ENCODE measurements around the gene GATB. TPM values are rescaled to one million over a fixed set of nuclear protein-coding genes. Genes with fewer than 3 reads are reported as not detected.

Gene GATB
- total RNA-seq, 1 experiment from 2014 or later: 21.2 TPM

GRCh38 chr4:151711646-151712045 lies 49.2 kb downstream of the GATB start:
- no peak overlapping the region for H2BK12ac ChIP-seq (ENCODE audit: insufficient read length, low read depth, low read length)
- no peak for DNase-seq
- no peaks in the 10 kb centered on the region for H4K20me1 ChIP-seq (ENCODE audit: control insufficient read depth, insufficient read depth, insufficient read length)
- no peak overlapping the region for H2AK5ac ChIP-seq (ENCODE audit: insufficient read length, low read length)
- H3K4me1 Mint-ChIP-seq: peaks cover 9 to 14% of the 10 kb centered on the region in 2 experiments
- H3K14ac ChIP-seq (ENCODE audit: insufficient read depth, low read length): no peak overlapping the region
- H3K79me1 ChIP-seq (ENCODE audit: insufficient read depth, low read depth, low read length, poor library complexity, severe bottlenecking): no peaks in the 10 kb centered on the region
- no peak overlapping the region for H3K18ac ChIP-seq (ENCODE audit: insufficient read length, low read depth, low read length)
- no peak overlapping the region for H2BK15ac ChIP-seq (ENCODE audit: low read depth, low read length)
- no peak overlapping the region for H3T11ph ChIP-seq (ENCODE audit: low read length)
- no peaks in the 10 kb centered on the region; the same call in 1 of the 2 replicates for H3K27me3 Mint-ChIP-seq (ENCODE audit: low read depth)
- no peak overlapping the region for H2AFZ ChIP-seq (ENCODE audit: low read length)
- H3K27ac Mint-ChIP-seq: no peak overlapping the region; a peak in 1 of 7 replicates
- no peak overlapping the region for H3K9ac ChIP-seq (ENCODE audit: extremely low read depth, insufficient read length, low read length)
- no peak overlapping the region for H4K5ac ChIP-seq (ENCODE audit: insufficient read length, low read depth, low read length)
- no peak overlapping the region for H3K4ac ChIP-seq (ENCODE audit: low read depth, low read length)
- no peaks in the 10 kb centered on the region for H3K9me3 ChIP-seq (ENCODE audit: control insufficient read depth, low read depth, low read length)
- no peak overlapping the region for H2BK20ac ChIP-seq (ENCODE audit: low read depth, low read length, poor library complexity, severe bottlenecking)
- no peak overlapping the region for H4K91ac ChIP-seq (ENCODE audit: insufficient read length, low read depth, low read length)
- no peaks in the 10 kb centered on the region for H3K23me2 ChIP-seq (ENCODE audit: insufficient read length, low read depth, low read length, poor library complexity, severe bottlenecking)
- no peak overlapping the region for H3K27ac ChIP-seq (ENCODE audit: insufficient read length, low read depth, low read length)
- H3K36me3 Mint-ChIP-seq (ENCODE audit: insufficient read depth in 1 of 3, low read depth in 3 of 3): peaks cover 0 to 5% (median 4%) of the 10 kb centered on the region in 3 experiments; a peak in 1 of 7 replicates
- no peak overlapping the region for H2BK120ac ChIP-seq (ENCODE audit: low read depth, low read length, poor library complexity, severe bottlenecking)
- no peak overlapping the region for H4K8ac ChIP-seq (replicated peaks; ENCODE audit: insufficient read length, low read depth, low read length)
- no peak for TF ChIP-seq CTCF (conservative IDR thresholded peaks at IDR 0.05)
- H3K4me1 ChIP-seq (ENCODE audit: insufficient read depth, low read length): no peaks in the 10 kb centered on the region
- H3K23ac ChIP-seq (ENCODE audit: insufficient read length, low read depth, low read length): no peak overlapping the region
- H3K56ac ChIP-seq (ENCODE audit: insufficient read length, low read depth, low read length): no peak overlapping the region
- H3K4me3 Mint-ChIP-seq: no peak overlapping the region
- H3K27me3 ChIP-seq (ENCODE audit: insufficient read depth, low read length): no peaks in the 10 kb centered on the region
- no CpG with 5 or more reads among the region's 7 CpGs for WGBS (ENCODE audit: extremely low coverage, insufficient read length, low lambda C conversion rate)
- H3K9me3 Mint-ChIP-seq: no peaks in the 10 kb centered on the region
- no peaks in the 10 kb centered on the region for H3K79me2 ChIP-seq (ENCODE audit: insufficient read depth, low read length)
- no peak overlapping the region for H3K4me2 ChIP-seq (ENCODE audit: insufficient read depth, insufficient read length, low read length)
- H2BK5ac ChIP-seq (ENCODE audit: insufficient read length, low read length): no peak overlapping the region

Data from H9 (cell line).